GM18870 (cell line): ENCODE data around the gene PMM2.
A peak's percentile ranks its signal among the peaks of the same experiment; 100 is the strongest.
"Not testable (repeated sequence)": the region's sequence is repeated elsewhere in the genome, so short reads cannot be mapped to it uniquely, and the experiment has no call there.

ENCODE experiments used
- ATAC-seq: cut with Tn5 transposase; IDR thresholded peaks from one replicate; pipeline ENCODE4 v1.9.1; 2021; ENCODE audit warnings: moderate library complexity; ENCODE audit not compliant: unreplicated experiment

The PMM2 gene

DNA sequence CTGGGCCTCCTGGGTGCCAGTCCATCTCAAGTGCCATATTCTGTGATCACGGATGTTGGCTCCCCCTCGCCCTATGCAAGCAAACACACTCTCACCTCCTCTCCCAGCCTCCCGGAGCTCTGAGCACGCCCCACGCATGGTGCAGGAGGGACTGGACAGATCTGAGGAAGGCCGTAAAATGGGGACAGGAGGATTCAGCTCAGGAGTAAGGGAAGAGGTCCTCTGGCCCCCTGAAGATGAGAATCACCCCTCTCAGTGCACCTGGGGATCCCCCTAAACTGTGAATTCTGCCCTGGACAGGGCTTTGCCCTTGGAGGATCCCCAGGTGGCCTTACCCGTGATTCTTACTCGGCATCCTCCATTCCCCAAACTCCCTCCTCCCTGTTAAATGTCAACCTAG lies 15.8 kb upstream of the PMM2 start:
- ATAC-seq: no peak

DNA sequence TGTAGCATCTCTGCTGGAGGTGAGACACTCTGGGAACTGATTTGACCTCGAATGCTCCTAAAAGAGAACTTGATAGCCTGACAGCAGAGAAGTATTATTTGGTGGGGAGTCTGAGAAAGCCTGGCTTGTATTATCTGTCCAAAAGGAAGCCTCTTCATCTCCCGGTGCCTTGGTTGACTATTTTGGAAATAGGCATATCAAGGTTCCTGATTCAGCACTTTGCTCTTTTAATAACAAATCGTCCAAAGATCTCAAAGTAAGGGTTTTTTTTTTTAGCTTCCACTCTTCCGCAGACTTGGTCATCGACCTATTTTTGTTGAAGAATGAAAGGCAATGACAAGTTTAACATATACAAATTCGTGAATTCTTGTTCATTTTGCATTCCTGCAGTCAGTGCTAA lies 15.0 kb upstream of the PMM2 start:
- no peak for ATAC-seq

GRCh38 chr16:8785408-8785807 lies 12.2 kb upstream of the PMM2 start:
- no peak for ATAC-seq

- not testable (repeated sequence) for ATAC-seq
Observed at GRCh38 chr16:8786316-8786715, 11.3 kb upstream of the PMM2 start.

- no peak for ATAC-seq
Observed at GRCh38 chr16:8788578-8789172, 9.0 kb upstream of the PMM2 start.

DNA sequence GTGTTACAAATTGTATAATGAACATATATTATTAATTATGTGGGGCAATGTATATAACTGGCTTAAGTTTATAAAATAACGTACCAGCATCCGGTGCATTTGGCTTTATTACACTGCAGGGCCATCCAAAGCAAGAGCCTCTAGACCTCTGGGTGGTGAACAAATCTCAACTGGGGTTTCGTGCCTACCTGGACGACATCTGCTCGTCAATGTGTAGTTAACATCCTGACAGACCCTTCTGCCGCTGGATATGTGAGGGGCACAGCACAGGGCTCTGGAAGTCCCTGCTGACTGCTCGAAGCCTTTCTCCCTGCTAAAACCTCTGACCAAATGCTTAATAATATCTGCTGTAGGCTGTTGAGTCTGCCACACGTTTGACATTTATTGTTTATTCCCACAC lies 2.5 kb upstream of the PMM2 start:
- ATAC-seq: no peak

DNA sequence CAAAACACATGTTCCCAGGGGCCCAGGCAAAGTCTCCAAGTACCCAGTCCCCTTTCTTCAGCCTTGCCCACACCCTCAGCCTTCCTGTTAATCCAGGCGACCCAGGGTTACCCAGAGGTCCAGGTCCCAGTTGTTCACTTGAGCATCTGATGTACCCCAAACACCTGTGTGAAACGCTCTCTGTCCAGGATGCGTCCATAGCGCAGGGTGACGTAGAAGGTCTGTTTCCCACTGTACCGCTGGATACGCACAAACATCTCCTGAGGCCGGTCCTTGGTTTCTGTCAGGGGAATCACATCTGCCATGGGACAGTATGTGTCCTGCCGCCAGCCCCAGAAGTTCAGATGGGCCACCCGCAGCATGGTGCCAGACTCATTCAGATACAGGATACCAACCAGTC lies 1.8 kb upstream of the PMM2 start:
- ATAC-seq: no peak

- peak; percentile 7 for ATAC-seq
Observed at GRCh38 chr16:8796469-8797363, 923 bp upstream of the PMM2 start.

DNA sequence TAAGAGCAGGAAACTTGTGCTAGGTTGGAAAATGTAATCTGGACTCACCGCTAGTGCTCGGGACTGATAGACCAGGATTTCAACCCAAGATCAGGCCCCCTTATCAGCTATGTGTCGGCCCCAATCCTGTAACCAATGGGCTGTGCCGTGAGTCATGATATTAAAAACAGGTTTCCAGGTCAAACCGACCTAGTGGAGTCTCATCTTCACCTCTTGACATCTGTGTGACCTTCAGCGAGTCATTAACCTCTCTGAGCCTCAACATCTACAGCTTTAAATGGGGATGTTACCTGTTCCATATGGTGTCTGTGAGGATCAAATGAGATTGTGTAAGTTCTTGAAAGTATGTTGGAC lies 512 bp downstream of the PMM2 start:
- peak; percentile 2 for ATAC-seq

GRCh38 chr16:8798535-8799157 lies 1.0 kb downstream of the PMM2 start:
- no peak for ATAC-seq

- ATAC-seq: no peak
Observed at GRCh38 chr16:8801701-8802100, 4.1 kb downstream of the PMM2 start.

GRCh38 chr16:8803733-8804132 lies 6.1 kb downstream of the PMM2 start:
- ATAC-seq: not testable (repeated sequence)

GRCh38 chr16:8804313-8804712 lies 6.7 kb downstream of the PMM2 start:
- ATAC-seq: no peak

- no peak for ATAC-seq
Observed at GRCh38 chr16:8806272-8806983, 8.8 kb downstream of the PMM2 start.

DNA sequence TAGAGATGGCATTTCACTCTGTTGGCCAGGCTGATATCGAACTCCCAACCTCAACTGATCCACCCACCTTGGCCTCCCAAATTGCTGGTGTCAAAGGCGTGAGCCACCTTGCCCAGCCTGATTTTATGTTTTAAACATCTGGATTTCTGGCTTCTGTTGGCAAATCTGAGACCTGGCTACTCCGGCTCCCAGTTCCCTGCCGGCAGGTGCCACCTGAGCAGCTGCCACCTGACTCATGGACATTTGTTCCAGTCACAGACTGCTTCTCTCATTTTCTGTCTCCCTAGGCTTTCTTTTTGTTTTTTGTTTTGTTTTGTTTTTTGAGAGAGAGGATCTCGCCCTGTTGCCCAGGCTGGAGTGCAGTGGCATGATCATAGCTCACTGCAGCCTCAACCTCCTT lies 9.6 kb downstream of the PMM2 start:
- no peak for ATAC-seq

DNA sequence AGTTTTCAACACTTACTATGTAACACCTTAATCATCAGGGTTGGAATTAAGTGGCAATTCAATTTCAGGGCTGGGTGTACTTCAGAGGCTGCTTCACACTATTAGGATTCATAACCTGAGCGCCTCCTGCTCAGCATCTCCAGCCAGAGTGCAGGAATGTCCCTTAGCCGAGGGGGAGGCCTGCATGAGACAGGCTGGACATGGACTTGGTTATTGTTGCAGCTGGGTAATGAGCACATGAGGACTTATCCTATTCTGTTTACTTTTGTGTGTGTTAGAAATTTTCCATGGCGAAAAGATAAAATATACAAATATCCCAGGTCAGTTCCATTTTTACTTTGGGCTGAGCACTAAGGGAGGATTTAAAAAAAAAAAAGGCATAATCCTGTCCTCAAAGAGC lies 10.4 kb downstream of the PMM2 start:
- ATAC-seq: no peak

DNA sequence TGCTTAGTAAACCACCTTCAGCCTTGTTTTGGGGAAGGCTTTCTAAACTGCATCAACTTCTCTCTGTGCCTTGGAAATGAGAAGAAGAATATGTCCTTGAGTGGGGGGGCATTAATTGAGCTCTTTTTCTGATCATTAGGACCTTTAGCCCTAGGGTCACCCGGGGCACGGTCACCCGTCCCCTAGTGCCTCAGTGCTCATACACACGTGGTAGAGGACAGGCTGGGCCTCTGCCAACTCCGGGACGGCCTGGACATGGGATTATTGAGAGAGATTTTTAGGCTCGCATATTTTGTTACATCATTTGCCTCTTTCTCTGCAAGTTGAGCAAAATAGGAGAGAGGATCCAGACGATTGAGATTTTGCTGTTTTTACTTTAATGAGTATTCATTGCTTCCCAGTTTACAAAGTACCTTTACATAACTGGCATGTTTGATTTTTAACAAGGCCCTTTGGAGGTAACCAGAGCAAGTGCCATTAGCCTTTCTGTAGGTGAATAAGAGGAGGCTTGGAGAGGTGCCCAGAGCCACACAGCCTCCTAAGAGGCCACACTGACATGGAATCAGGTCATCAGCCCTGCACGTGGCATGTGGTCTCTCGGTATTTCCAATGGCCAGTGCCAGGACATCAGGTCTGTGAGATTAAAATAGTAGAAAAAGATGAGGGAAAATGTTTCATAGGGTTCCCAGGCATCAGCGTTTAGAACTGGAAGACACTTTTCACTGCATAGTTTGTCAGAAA lies 11.1 kb downstream of the PMM2 start:
- no peak for ATAC-seq

- no peak for ATAC-seq
Observed at GRCh38 chr16:8812162-8812843, 14.7 kb downstream of the PMM2 start.

DNA sequence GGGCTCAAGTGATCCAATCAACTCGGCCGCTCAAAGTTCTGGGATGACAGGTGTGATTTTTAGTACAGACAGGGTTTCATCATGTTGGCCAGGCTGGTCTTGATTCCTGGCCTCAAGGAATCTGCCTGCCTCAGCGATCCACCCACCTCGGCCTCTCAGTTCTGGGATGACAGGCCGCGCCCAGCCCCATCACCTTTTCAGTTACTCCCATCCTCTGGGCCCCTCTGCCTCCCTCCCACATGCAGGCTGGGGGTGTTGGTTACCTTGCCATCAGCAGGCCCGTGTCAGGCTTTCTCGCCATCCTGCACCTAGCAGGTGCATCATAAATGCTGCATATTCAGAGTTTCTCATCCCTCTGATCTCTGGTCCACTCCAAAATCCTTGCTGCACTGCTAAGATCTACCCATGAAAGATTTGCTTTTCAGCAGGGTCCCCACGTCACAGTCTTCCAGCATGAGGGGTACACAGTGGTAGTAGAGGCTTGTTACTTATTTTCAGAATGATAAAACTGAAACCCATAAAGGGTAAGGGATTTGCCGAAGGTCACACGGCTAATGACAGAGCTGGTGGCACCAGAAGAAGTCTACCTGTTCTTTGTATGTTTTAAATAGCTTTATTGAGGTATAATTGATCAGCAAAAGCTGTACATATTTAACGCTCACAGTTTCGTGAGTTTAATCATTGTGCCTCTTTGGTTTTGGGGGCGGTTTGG lies 16.6 kb downstream of the PMM2 start:
- no peak for ATAC-seq
